ENCODE measurements around the gene PIAS2. TPM values are rescaled to one million over a fixed set of nuclear protein-coding genes. Genes with fewer than 3 reads are reported as not detected.

PIAS2 gene
- total RNA-seq, 1 donor from 2014 or later = 54.5 TPM

DNA sequence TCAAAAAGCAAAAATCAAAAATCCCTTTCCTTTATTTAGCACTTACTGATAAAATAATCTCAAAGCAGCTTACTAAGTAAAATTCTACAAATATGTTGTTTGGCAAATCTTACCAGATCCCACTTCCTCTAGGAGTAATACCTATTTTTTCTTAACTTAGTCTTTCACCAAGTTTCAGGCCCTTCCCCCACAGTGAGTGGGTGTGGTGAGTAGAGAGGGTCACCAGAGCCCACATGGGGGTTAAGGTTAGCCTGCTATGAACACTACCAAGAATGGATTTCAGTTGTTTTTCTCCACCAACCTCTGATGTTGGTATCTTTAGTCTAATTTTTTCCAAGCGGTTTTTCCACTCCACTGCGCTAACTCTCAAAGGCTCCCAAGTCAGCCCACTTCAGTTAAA, 23.2 kb downstream of the PIAS2 start:
- Histone ChIP-seq H3K36me3 (peaks cover 5 to 17% of the 10 kb centered on the region in 2 donors), H3K27ac (no peak overlapping the region), H3K27me3 (no peaks in the 10 kb centered on the region), H3K9me3 (peaks cover 0 to 7% of the 10 kb centered on the region in 2 donors), H3K4me1 (peaks cover 0 to 2% of the 10 kb centered on the region in 2 donors), H3K4me3 (no peak overlapping the region)
- no peak for DNase-seq (ENCODE audit: low spot score in 2 of 2)
- intact Hi-C loops (cut with DNase I) = no loop called here
- TF ChIP-seq, protein P1, sequence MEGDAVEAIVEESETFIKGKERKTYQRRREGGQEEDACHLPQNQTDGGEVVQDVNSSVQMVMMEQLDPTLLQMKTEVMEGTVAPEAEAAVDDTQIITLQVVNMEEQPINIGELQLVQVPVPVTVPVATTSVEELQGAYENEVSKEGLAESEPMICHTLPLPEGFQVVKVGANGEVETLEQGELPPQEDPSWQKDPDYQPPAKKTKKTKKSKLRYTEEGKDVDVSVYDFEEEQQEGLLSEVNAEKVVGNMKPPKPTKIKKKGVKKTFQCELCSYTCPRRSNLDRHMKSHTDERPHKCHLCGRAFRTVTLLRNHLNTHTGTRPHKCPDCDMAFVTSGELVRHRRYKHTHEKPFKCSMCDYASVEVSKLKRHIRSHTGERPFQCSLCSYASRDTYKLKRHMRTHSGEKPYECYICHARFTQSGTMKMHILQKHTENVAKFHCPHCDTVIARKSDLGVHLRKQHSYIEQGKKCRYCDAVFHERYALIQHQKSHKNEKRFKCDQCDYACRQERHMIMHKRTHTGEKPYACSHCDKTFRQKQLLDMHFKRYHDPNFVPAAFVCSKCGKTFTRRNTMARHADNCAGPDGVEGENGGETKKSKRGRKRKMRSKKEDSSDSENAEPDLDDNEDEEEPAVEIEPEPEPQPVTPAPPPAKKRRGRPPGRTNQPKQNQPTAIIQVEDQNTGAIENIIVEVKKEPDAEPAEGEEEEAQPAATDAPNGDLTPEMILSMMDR (IDR thresholded peaks at IDR 0.05) = no peak

DNA sequence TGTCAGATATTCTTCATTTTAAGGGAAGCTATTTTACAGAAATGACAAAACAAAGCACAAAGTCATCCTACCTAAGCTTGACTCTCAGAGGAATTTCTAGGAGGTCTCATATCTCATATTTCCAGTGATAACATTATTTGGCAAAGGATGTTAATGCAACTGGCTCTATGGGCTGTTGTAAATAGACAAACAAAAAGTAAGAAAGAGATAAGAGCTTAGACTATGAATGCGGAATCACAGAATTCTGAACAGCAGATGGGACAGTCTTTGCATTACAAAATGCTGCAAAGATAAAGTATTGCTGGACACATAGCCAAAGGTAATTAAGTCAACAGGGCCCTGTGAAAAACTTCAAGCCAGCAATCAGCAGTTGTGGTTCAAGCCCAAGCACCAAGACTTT, 23.9 kb downstream of the PIAS2 start:
- Histone ChIP-seq H3K27me3 (no peaks in the 10 kb centered on the region), H3K4me3 (no peak overlapping the region), H3K36me3 (peaks cover 13 to 25% of the 10 kb centered on the region in 2 donors), H3K27ac (no peak overlapping the region), H3K9me3 (peaks cover 0 to 14% of the 10 kb centered on the region in 2 donors), H3K4me1 (no peaks in the 10 kb centered on the region)
- TF ChIP-seq, protein P1 (IDR thresholded peaks at IDR 0.05) = no peak
- intact Hi-C loops (cut with DNase I) = no loop called here
- DNase-seq (ENCODE audit: low spot score in 2 of 2) = no peak

DNA sequence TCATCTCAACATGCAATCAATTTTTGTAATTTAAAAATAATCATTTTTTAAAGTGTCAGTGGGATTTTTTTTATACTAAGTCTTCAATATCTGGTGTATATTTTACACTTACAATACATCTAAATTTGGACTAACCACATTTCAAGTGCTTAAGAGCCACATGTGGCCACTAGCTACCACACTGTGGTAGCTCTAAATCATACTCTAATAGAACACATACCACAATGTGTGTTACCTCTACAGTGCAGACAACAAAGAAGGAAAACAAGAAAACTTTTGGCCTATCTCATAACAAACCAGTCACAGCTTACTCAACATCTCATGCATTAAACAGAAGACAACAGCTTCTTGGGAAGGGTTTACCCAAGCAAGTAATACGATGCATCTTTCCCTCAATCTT, 24.5 kb downstream of the PIAS2 start:
- TF ChIP-seq, protein P1 (IDR thresholded peaks at IDR 0.05) = no peak
- H3K4me1 ChIP-seq = no peaks in the 10 kb centered on the region
- no peak overlapping the region for H3K27ac ChIP-seq
- H3K4me3 ChIP-seq = no peak overlapping the region
- no peak for DNase-seq (ENCODE audit: low spot score in 2 of 2)
- intact Hi-C loops (cut with DNase I) = no loop called here
- H3K36me3 ChIP-seq = peaks cover 13 to 26% of the 10 kb centered on the region in 2 donors
- H3K27me3 ChIP-seq = no peaks in the 10 kb centered on the region
- peaks cover 4 to 19% of the 10 kb centered on the region in 2 donors for H3K9me3 ChIP-seq

DNA sequence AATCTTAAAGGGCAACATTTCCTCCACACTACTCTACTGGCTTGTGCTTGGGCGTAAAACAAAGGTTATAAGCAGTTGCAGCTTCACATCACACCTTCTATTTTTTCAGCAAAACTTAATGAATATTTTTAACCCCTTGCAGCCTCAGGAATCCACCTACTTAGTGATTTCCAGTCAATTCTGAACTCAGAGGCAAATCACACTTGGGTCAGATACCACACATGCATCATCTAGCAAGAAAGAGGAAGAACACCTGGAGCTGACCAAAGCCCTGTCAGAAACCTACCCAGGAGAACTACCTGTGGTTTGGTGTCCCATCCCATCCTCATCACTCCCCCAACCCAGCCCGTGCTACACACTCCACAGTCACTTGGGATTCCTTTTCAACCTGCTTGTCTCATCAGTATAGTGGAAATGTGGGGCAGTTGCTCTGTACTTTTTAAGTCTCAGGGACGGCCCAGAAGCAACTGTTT, 25.5 kb downstream of the PIAS2 start:
- no peak overlapping the region for H3K27ac ChIP-seq
- intact Hi-C loops (cut with DNase I) = no loop called here
- H3K36me3 ChIP-seq = peaks cover 13 to 26% of the 10 kb centered on the region in 2 donors
- no peaks in the 10 kb centered on the region for H3K4me1 ChIP-seq
- TF ChIP-seq, protein P1 (IDR thresholded peaks at IDR 0.05) = no peak
- DNase-seq (ENCODE audit: low spot score in 2 of 2) = no peak
- H3K9me3 ChIP-seq = peaks cover 8 to 21% of the 10 kb centered on the region in 2 donors
- no peak overlapping the region for H3K4me3 ChIP-seq
- no peaks in the 10 kb centered on the region for H3K27me3 ChIP-seq

DNA sequence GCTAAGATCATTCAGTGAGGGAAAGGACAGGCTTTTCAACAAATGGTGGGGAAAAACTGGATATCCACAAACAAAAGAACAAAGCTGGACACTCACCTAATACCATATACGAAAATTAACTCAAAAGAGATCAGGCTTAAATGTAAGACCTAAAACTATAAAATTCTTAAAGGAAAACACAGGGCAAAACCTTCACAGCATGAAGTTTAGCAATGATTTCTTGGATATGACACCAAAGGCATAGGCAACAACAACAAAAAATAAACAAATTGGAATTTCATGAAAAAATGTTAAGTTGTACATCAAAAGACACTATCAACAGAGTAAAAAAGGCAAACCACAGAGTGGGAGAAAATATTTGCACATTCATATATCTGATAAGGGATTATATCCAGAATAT, 28.3 kb downstream of the PIAS2 start:
- Histone ChIP-seq H3K9me3 (peaks cover 8 to 26% of the 10 kb centered on the region in 2 donors), H3K4me1 (no peaks in the 10 kb centered on the region), H3K27ac (no peak overlapping the region), H3K36me3 (peaks cover 13 to 26% of the 10 kb centered on the region in 2 donors), H3K27me3 (no peaks in the 10 kb centered on the region), H3K4me3 (no peak overlapping the region)
- TF ChIP-seq, protein P1 (IDR thresholded peaks at IDR 0.05) = no peak
- intact Hi-C loops (cut with DNase I) = no loop called here
- no peak for DNase-seq (ENCODE audit: low spot score in 2 of 2)

DNA sequence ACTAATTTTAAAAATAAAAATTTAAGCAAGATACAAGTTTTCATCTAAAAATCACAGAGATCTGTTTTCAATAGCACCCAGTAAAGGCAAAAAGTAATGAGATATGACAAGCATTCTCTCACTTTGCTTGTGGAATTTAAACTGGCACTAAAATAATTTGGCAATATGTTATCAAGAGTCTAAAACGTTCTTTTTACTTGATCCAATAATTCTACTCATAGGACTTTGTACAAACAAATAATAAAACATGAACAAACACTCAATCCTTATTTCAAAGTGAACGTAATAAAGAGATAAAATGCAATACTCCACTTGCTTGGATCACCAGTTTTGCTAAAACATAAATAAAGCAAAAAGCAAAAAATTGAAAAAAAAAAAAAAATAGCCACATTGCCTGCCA, 30.4 kb downstream of the PIAS2 start:
- no peak for DNase-seq (ENCODE audit: low spot score in 2 of 2)
- Histone ChIP-seq H3K27ac (no peak overlapping the region), H3K36me3 (peaks cover 13 to 26% of the 10 kb centered on the region in 2 donors), H3K27me3 (no peaks in the 10 kb centered on the region), H3K4me3 (no peak overlapping the region), H3K9me3 (peaks cover 8 to 26% of the 10 kb centered on the region in 2 donors), H3K4me1 (no peaks in the 10 kb centered on the region)
- intact Hi-C loops (cut with DNase I) = no loop called here
- TF ChIP-seq, protein P1 (IDR thresholded peaks at IDR 0.05) = no peak

All from ascending aorta (tissue), 2 donors.